GM19025 (cell line): ENCODE data around the gene CCL7.
"Not testable (repeated sequence)": the region's sequence is repeated elsewhere in the genome, so short reads cannot be mapped to it uniquely, and the experiment has no call there.

Experiments
- ATAC-seq: cut with Tn5 transposase; IDR thresholded peaks from one replicate; pipeline ENCODE4 v1.9.1; 2021; ENCODE audit warnings: mild to moderate bottlenecking, low read depth, moderate library complexity; ENCODE audit not compliant: unreplicated experiment

CCL7 gene

GRCh38 chr17:34269969-34270368 lies at the start of gene CCL7:
TSS of gene CCL7 (plus strand) at chr17:34270221. CDS start at chr17:34270291, 70 bp downstream.
- no peak for ATAC-seq

DNA sequence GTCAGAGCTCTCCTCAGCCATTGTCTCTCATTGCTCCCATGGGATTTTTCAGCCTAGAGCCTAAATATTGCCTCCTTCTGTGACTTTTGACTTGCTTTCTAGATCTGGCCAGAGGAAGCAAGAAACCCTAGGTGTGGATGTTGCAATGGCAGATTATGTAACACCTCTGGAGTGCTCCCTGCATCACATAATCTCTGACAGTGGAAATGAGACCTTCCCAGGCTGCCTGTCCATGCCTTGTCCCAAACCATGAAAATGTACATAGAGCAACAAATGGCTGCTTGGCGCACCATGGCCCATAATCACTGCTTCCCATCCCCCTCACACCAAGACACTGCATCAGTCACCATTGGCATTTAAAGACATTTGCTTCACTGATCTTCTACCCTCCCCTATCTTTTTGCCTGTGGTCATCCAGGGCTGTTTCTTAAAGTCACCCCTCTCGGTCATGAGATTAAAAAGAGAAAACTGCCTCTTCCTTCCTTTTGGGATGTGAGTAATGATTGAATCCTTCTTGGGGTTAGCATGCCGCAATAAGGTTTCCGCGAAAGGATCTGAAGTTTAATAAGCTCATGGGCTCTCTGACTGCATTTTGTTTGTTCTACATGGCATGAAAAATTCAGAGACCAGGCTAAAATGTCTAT lies 49.1 kb upstream of the CCL7 start:
- no peak for ATAC-seq

DNA sequence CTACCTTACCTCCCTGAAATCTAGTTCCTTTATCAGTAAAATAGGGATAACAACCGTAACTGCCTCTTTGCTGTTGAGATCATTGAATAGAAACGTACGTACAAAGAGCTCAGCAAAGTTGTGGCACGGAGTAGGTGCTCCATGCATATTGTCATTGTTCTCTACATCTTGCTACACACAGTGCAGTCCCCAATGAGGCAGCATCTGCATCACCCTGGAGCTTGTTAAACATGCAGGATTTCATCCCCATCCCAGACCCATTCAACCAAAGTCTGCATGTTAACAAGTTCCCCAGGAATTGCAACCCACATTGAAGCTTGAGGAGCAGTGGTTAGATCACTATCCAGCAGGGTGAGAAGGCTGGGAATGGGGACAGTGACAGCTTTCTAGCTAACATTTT lies 48.6 kb upstream of the CCL7 start:
- no peak for ATAC-seq

- no peak for ATAC-seq
Measured at GRCh38 chr17:34222722-34223497, 47.1 kb upstream of the CCL7 start.

- ATAC-seq: no peak
Measured at GRCh38 chr17:34225046-34225445, 45.0 kb upstream of the CCL7 start.

DNA sequence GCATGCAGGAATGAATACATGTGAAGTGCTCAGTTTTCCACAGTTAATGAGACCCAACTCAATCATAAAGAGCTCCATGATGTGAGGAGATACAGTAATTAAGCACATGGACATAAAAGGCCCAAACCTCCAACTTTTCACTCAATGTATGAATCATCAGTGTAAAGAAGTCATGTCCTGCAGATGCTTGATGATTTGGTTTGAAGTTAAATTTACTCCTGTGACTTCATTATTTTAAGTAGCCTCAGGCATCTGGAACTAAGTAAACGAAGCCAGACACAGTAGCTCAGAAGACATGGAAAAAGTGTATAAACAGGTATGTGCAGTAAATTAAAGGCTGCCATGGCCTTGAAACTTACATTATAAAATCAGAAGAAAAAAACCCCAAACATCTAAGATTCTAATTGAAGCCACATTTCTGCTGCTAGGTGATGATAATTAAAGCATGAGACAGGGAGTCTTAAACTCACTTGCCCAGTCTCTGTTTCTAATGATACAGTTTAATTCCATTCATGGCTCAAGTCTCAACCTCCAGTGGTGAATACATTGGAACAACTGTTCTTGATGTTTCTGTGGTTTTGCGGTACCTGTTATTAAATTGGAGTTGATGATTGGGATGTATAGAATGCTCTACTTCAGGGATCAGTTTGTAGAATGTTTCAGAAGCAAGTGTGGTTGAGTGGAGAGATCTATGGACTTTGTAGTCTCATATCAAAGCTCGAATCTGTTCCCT lies 43.8 kb upstream of the CCL7 start:
- ATAC-seq: no peak

GRCh38 chr17:34226744-34227034 lies 43.3 kb upstream of the CCL7 start:
- no peak for ATAC-seq

DNA sequence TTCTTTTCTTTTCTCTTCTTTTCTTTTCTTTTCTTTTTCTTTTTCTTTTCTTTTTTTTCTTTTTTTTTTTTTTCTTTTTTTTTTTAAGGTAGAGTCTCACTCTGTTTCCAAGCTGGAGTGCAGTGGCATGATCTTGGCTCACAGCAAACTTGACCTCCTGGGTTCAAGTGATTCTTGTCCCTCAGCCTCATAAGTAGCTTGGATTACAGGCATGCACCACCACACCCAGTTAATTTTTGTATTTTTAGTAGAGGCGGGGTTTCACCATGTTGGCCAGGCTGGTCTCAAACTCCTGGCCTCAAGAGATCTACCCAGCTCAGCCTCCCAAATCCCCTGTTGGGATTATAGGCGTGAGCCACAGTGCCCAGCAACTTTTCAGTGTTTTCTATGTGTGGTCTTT lies 42.7 kb upstream of the CCL7 start:
- not testable (repeated sequence) for ATAC-seq

DNA sequence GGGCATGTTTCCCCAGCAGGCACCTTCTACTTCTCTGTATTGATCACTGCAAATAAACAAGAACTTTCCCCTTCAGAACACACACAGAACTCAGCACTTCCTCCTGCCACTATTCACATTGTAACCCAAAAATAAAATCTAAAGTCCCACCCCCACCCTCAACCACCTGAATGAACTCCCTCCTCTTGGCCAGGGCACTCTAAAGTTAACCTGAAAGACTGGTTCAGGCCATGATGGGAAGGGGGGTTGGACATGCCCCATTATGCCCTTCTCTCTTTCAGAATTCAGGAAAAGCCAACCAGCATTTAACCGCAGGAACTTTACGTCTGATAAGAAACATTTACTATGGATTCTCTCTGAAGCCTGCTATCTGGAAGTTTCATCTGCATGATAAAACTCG lies 42.3 kb upstream of the CCL7 start:
- ATAC-seq: no peak

DNA sequence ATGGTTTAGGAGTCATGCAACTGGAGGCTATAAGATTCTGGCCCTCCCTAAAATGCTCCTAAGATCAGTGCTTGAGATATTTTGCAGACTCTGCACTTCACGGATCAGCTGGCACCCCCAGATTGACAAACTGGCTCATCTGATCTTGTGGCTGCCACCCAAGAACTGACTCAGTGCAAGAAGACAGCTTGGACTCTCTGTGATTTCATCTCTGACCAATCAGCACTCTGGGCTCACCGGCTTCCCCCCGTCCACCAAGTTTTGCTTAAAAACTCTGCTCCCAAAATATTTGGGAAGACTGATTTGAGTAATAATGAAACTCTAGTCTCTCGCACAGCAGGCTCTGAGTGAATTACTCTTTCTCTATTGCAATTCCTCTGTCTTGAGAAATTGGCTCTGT lies 41.2 kb upstream of the CCL7 start:
- no peak for ATAC-seq

GRCh38 chr17:34230342-34230741 lies 39.7 kb upstream of the CCL7 start:
- no peak for ATAC-seq

GRCh38 chr17:34234616-34235015 lies 35.4 kb upstream of the CCL7 start:
- no peak for ATAC-seq

- no peak for ATAC-seq
Measured at GRCh38 chr17:34235389-34236028, 34.5 kb upstream of the CCL7 start.

- no peak for ATAC-seq
Measured at GRCh38 chr17:34236281-34236892, 33.6 kb upstream of the CCL7 start.

DNA sequence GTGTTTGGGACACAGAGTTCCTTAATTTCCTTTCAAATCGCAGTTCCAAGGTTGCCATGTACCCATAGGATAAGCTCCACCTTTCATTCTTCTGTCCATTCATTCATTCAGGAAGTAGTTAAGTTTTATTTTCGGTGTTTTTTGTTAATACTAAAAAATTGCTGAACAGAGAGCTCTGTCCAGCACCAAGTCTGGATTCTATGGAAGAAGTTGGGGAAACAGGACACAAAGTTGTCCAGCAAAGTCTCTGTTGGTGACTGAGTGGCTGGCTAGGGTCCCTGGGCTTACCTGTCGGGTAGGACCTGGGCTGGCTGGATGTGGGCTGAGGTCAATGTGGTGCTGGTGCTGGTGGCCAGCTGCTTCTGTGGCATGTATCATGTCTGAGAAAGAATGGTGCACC lies 32.6 kb upstream of the CCL7 start:
- ATAC-seq: no peak

- ATAC-seq: no peak
Measured at GRCh38 chr17:34241062-34241461, 29.0 kb upstream of the CCL7 start.

- ATAC-seq: no peak
Measured at GRCh38 chr17:34242587-34243363, 27.2 kb upstream of the CCL7 start.

DNA sequence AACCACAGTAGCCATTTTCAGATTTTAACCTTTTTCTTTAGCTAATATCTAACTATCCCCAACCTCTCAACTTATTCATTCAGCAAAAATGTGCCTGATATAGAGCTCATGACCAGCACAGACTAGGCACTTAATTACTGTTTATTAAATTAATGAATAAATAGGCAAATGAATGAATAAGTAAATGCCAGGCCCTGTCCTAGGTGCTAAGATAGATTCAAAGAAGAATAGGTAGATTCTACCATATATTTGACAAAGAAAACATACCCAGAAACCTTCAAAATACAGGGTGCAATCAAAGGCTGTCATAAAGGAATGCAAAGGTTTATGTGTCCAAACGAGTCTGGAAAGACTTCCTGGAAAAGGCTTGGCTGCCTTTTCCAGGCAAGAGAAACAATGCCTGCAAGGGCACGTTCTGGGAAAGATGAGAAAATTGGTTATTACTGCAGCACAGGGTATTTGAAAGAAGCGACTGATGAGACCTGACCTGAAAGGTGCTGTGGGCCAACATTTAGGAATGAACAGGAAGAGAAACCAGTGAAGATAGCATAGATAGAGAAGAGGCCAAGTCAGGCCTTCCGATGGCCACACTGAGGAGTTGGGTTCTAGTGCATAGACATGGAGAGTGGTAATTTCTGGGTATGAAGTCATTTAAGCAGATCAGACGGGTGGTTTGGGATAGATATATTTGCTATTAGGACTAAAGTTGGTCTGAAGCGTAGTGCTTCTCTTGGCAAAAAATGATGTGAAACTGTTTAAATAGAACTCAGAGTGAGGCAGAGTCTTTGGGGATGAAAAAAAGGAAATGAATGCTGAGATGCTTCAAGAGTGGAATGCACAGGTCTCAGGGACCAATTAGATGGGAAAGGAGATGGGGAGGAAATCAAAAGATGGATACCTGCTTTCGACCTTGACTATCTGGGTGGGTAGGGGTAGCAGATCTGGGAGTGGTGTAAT lies 26.4 kb upstream of the CCL7 start:
- no peak for ATAC-seq

GRCh38 chr17:34245351-34245905 lies 24.6 kb upstream of the CCL7 start:
- ATAC-seq: no peak
